ENCODE measurements around the gene HMG20B. TPM values are rescaled to one million over a fixed set of nuclear protein-coding genes. Genes with fewer than 3 reads are reported as not detected.

HMG20B gene
- total RNA-seq, 2 experiments from 2014 or later: 52.9 to 53.4 TPM

DNA sequence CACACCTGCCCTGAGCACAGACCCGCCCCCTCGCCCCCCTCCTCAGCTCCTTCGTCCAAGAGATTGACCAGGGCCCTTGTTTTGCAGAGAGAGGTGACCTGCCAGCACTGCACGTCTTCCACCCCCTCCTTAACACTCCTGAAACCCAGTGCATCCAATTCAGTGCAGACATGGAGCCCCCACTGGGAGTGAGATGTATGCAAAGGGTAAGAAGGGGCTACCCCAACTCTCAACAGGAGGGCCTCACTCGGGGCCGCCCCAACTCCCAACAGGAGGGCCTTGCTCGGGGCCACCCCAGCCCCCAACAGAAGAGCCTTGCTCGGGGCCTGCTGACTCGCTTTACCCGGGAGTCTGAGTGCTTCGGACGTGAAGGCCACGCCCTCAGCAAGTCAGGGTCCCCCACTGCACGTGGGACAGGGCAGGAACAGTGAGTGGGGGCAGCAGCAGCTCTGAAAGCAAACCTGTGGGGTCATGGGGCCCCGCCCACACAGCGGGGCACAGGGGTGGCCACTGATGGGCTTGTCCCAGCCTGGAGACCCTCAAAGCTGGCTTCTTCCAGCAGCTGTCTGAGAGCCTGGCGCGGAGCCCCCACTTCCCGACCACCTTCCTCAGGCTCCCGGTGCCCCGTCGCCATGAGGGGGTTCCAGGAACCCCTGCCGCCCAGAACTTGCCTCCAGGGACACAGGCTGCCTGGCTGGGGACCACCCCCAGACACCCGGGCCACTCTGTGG, 48.2 kb downstream of the HMG20B start:
- Mint-ChIP-seq H3K36me3 (ENCODE audit: low read depth) (no peaks in the 10 kb centered on the region), H3K4me1 (peaks cover 18% of the 10 kb centered on the region), H3K27me3 (no peaks in the 10 kb centered on the region), H3K4me3 (no peak overlapping the region), H3K27ac (no peak overlapping the region), H3K9me3 (no peaks in the 10 kb centered on the region)
- DNase-seq: no peak
- ChIA-PET CTCF (no interaction called here), POLR2A (no interaction called here)

DNA sequence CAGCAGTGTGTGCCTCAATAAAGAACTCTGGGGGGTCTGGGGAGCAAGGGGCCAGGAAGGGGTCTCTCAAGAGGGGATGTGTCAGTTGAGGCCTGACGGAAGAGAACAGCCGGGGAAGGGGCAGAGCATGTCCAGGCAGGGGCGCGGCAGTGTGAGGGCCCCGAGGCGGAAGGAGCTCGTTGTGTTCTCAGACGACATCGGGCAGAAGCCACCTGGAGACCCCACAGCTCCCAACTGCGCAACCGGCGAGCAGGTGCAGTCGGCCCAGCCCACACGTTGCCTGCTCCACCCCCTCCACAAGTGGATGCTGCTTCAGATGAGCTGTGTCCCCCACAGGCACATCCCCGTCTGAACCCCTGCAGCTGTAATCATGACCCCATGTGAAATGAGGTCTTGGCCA, 48.9 kb downstream of the HMG20B start:
- POLR2A ChIA-PET: no interaction called here
- peaks cover 25% of the 10 kb centered on the region for H3K4me1 Mint-ChIP-seq
- H3K36me3 Mint-ChIP-seq (ENCODE audit: low read depth): no peaks in the 10 kb centered on the region
- no peak overlapping the region for H3K4me3 Mint-ChIP-seq
- H3K27ac Mint-ChIP-seq: no peak overlapping the region
- no peaks in the 10 kb centered on the region for H3K27me3 Mint-ChIP-seq
- no peaks in the 10 kb centered on the region for H3K9me3 Mint-ChIP-seq
- CTCF ChIA-PET: no interaction called here
- DNase-seq: no peak

DNA sequence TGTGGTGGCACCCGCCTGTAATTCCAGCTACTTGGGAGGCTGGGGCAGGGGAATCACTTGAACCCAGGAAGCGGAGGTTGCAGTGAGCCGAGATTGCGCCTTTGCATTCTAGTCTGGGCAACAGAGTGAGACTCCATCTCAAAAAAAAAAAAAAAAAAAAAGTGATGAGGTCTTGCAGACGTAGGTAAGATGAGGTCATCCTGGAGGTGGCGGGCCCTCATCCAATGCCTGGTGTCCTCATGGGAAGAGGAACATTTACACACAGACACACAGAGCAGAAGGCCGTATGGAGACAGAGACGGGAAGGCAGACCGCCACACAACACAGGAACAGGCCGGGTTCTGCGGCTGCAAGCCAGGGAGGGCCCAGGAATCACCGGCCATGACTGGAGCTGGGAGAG, 49.5 kb downstream of the HMG20B start:
- H3K27ac Mint-ChIP-seq: no peak overlapping the region

DNA sequence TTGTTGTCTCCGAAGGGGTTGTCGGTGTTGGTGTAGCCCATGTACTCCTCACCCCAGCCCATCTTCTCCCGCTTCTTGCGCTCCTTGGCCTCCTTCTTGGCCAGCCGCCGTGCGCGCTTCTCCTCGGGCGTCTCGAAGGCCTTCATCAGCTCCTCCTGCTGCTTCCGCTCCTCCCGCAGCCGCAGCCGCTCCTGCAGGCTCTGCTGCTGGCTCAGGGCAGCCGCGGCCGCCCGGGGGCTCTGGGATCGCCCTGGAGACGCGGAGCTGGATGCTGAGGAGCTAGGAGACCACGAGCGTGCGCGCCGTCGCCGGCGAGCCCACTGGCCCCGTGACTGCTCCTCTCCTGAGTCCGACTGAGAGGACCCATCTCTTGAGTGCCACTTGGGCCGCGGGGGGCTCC, 51.0 kb downstream of the HMG20B start:
- Mint-ChIP-seq H3K27ac (no peak overlapping the region), H3K36me3 (ENCODE audit: low read depth) (no peaks in the 10 kb centered on the region), H3K4me3 (peak overlapping the region; percentile 18), H3K27me3 (no peaks in the 10 kb centered on the region), H3K9me3 (no peaks in the 10 kb centered on the region), H3K4me1 (peaks cover 32% of the 10 kb centered on the region)
- POLR2A ChIA-PET: interaction anchor here (1.6 kb wide), 1 partner anchor 45 kb away, joined by 3 read pairs; no protein-coding TSS in a partner anchor
- CTCF ChIA-PET: no interaction called here
- no peak for DNase-seq

More for the DNA sequence above, 49.5 kb downstream of the HMG20B start:
- peaks cover 30% of the 10 kb centered on the region for H3K4me1 Mint-ChIP-seq
- ChIA-PET POLR2A (no interaction called here), CTCF (interaction anchor here (0.7 kb wide), 1 partner anchor 237 kb away, joined by 3 read pairs; no protein-coding TSS in a partner anchor)
- no peaks in the 10 kb centered on the region for H3K27me3 Mint-ChIP-seq
- H3K4me3 Mint-ChIP-seq: no peak overlapping the region
- no peaks in the 10 kb centered on the region for H3K36me3 Mint-ChIP-seq (ENCODE audit: low read depth)
- no peak for DNase-seq
- H3K9me3 Mint-ChIP-seq: no peaks in the 10 kb centered on the region

DNA sequence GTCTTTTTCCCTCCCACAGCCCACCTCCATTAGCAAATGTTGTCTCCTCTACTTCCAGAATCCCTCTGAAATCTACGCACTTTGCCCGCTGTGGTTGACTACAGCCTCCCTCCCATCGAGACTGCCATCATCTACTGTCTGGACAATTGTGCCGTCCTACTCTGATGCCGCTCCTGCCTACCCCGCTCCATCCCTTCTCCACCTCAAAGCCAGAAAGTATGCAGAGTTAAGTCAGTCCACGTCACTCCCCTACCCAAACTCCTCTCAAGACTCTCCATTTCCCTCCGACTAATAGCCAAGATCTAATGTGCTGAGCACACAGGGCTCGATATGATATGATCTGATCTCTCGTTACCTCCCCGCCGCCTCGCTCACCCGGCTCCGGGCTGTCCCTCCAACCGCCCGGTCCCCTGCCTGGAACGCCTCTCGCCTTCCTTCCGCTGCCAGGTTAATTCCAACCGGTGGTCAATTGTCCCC, 53.3 kb downstream of the HMG20B start:
- ChIA-PET CTCF (no interaction called here), POLR2A (no interaction called here)
- no peaks in the 10 kb centered on the region for H3K27me3 Mint-ChIP-seq
- H3K4me1 Mint-ChIP-seq: peaks cover 32% of the 10 kb centered on the region
- peak overlapping the region; percentile 94 for H3K27ac Mint-ChIP-seq
- peak overlapping the region; percentile 92 for H3K4me3 Mint-ChIP-seq
- DNase-seq: no peak
- H3K36me3 Mint-ChIP-seq (ENCODE audit: low read depth): no peaks in the 10 kb centered on the region
- no peaks in the 10 kb centered on the region for H3K9me3 Mint-ChIP-seq

DNA sequence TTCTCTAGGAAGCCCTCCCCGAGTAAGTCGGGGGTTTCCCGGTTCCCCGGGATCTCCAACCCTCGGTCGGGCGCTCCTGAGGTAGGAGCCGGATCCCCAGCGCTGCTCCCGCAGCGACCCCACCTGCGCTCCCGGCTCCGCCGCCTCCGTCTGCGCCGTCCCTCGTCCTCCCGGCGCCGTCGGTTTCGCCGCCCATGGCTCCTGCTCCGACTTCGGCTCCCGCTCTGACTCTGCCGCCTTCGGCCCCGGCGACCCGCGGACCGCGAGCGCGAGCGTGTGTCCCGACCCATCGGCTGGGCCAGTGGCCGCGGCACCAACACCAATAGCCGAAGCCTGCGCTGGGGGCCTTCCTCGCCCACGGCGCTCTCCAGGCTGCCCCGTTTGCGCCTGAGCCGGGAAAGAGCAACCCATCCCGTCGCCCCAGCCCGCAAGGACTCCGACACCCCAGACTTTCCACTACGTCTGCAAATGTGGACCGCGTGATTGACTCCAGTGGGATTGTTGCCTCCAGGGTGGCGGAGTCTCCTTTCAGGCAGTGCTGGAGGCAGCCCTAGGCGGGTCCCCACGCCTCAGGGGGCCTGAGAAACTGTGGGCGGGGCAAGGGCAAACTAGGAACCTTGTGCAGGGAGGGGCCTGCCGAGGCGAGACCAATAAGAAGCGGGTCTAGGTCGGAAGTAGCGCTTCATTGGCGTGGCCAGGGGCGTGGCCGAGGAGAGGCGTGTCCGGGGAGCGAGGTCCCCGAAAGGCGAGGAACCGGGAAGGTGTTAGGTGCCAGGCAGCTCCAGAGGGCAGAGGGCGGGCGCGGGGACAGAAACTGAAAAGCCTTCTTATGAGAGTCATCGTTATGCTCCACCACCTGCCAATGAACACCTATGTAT, 54.0 kb downstream of the HMG20B start, which contains the start of gene CACTIN:
Gene CACTIN (minus strand): TSS at position 318 of the 878 bp plus-strand sequence. CDS start 28 bp downstream, at position 290.
- Mint-ChIP-seq H3K4me3 (peak within 1 kb of the TSS; percentile 92), H3K4me1 (peaks cover 32% of the 10 kb centered on the region), H3K36me3 (ENCODE audit: low read depth) (no peaks in the 10 kb centered on the region), H3K27ac (peak within 1 kb of the TSS; percentile 94), H3K9me3 (no peaks in the 10 kb centered on the region), H3K27me3 (no peaks in the 10 kb centered on the region)
- ChIA-PET POLR2A (interaction anchor here (0.7 to 1.1 kb wide), 4 partner anchors 70 to 357 kb away, joined by 3 read pairs; partner anchors contain the start of genes DOHH and MFSD12), CTCF (interaction anchor here (0.6 to 1.8 kb wide), 3 partner anchors 35 to 79 kb away, joined by 3 to 4 read pairs (median 4); no protein-coding TSS in a partner anchor)
- peak; percentile 99 for DNase-seq

DNA sequence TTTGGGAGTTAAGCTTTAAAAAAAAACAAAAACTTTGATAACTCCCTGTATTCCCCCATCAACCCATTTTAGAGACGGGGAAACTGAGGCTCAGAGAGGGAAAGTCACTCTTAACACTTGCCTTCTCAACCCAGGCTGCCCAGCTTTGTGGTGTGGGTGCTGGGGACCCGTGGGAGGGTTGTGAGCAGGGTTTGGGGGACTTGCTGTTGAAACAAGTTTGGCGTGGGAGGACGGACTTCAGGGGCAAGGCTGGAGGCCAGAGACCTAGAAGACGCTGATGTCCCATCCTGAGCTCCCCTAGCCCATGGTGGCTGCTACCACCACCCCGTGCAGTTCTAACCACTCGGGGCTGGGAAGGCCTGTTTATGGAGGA, 54.6 kb downstream of the HMG20B start:
- H3K4me3 Mint-ChIP-seq: peak overlapping the region; percentile 92
- DNase-seq: no peak
- H3K4me1 Mint-ChIP-seq: peaks cover 32% of the 10 kb centered on the region
- ChIA-PET POLR2A (interaction anchor here (0.7 to 1.1 kb wide), 4 partner anchors 70 to 357 kb away, joined by 3 read pairs; partner anchors contain the start of genes DOHH and MFSD12), CTCF (interaction anchor here (0.6 to 1.8 kb wide), 3 partner anchors 34 to 79 kb away, joined by 3 to 4 read pairs (median 4); no protein-coding TSS in a partner anchor)
- H3K27ac Mint-ChIP-seq: no peak overlapping the region
- no peaks in the 10 kb centered on the region for H3K36me3 Mint-ChIP-seq (ENCODE audit: low read depth)
- no peaks in the 10 kb centered on the region for H3K9me3 Mint-ChIP-seq
- H3K27me3 Mint-ChIP-seq: no peaks in the 10 kb centered on the region

Other genes with a start within 250 kb of the HMG20B start
- 10 to 100 TPM; 12.6 to 13.1 TPM for gene NFIC, start 206.4 kb upstream of the HMG20B start, total RNA-seq
- gene SMIM24, start 92.4 kb upstream of the HMG20B start, total RNA-seq: not detected
- gene SMIM44, start 89.5 kb upstream of the HMG20B start, total RNA-seq: not detected
- gene DOHH, start 72.3 kb upstream of the HMG20B start, total RNA-seq: 10 to 100 TPM; 11.1 to 11.8 TPM
- gene FZR1, start 66.6 kb upstream of the HMG20B start, total RNA-seq: 10 to 100 TPM; 72.2 to 75.6 TPM
- 1 to 10 TPM; 4.3 to 6.6 TPM for gene TEKTIP1, start 33.8 kb upstream of the HMG20B start, total RNA-seq
- gene MFSD12, start 15.4 kb upstream of the HMG20B start, total RNA-seq: 10 to 100 TPM; 51.4 to 55.1 TPM
- gene GIPC3, start 12.5 kb downstream of the HMG20B start, total RNA-seq: under 1 TPM; 0.15 to 0.20 TPM
- gene TBXA2R, start 33.9 kb downstream of the HMG20B start, total RNA-seq: under 1 TPM; 0.20 to 0.23 TPM
- 10 to 100 TPM; 20.5 to 21.6 TPM for gene CACTIN, start 53.8 kb downstream of the HMG20B start, total RNA-seq
- gene PIP5K1C, start 127.5 kb downstream of the HMG20B start, total RNA-seq: 10 to 100 TPM; 18.3 to 19.6 TPM
- gene TJP3, start 135.4 kb downstream of the HMG20B start, total RNA-seq: 1 to 10 TPM; 1.4 to 1.7 TPM
- gene APBA3, start 188.7 kb downstream of the HMG20B start, total RNA-seq: 10 to 100 TPM; 55.8 to 64.7 TPM
- gene MRPL54, start 189.7 kb downstream of the HMG20B start, total RNA-seq: 10 to 100 TPM; 71.5 to 75.8 TPM
- not detected for gene RAX2, start 199.3 kb downstream of the HMG20B start, total RNA-seq
- gene MATK, start 213.4 kb downstream of the HMG20B start, total RNA-seq: 10 to 100 TPM; 13.9 to 15.9 TPM

Data from activated CD4-positive, alpha-beta memory T cell treated with anti-CD3 and anti-CD28 coated beads, Interleukin-2, amount 10 ng/mL, durations not matched to agents 7 days and 5 days (primary cell).